DMS114 treated with DMSO at 0.1 percent for 48 hours (cell line): Measurements from ENCODE around the gene YLPM1.
"Not testable (repeated sequence)": the region's sequence is repeated elsewhere in the genome, so short reads cannot be mapped to it uniquely, and the experiment has no call there.

Source experiments
- DNase-seq: peaks from one replicate; lab custom pipeline; 2025; ENCODE audit not compliant: unreplicated experiment; lab: John Stamatoyannopoulos, UW

The YLPM1 gene

GRCh38 chr14:74762917-74763802, at the start of gene YLPM1:
YLPM1 (plus strand) TSS chr14:74763316; CDS start chr14:74763490, 174 bp downstream.
- peak; percentile 95 for DNase-seq

- DNase-seq, result no peak
These were observed 49.8 kb upstream of the YLPM1 start for GRCh38 chr14:74713395-74713735.

- DNase-seq, result no peak
These were observed 42.6 kb upstream of the YLPM1 start for GRCh38 chr14:74720526-74720925.

- no peak for DNase-seq
These were observed 40.0 kb upstream of the YLPM1 start for GRCh38 chr14:74723134-74723533.

- no peak for DNase-seq
These were observed 30.7 kb upstream of the YLPM1 start for GRCh38 chr14:74732387-74732786.

GRCh38 chr14:74733221-74733620, 29.9 kb upstream of the YLPM1 start:
- no peak for DNase-seq

GRCh38 chr14:74735125-74735524, 28.0 kb upstream of the YLPM1 start:
- DNase-seq, result no peak

- no peak for DNase-seq
These were observed 25.3 kb upstream of the YLPM1 start for GRCh38 chr14:74737753-74738325.

- DNase-seq, result no peak
These were observed 23.7 kb upstream of the YLPM1 start for GRCh38 chr14:74739293-74740030.

- no peak for DNase-seq
These were observed 15.9 kb upstream of the YLPM1 start for GRCh38 chr14:74747237-74747636.

GRCh38 chr14:74754157-74754556, 9.0 kb upstream of the YLPM1 start:
- DNase-seq, result no peak

GRCh38 chr14:74754899-74755298, 8.2 kb upstream of the YLPM1 start:
- no peak for DNase-seq

- no peak for DNase-seq
These were observed 6.8 kb upstream of the YLPM1 start for GRCh38 chr14:74756326-74756725.

GRCh38 chr14:74758505-74758904, 4.6 kb upstream of the YLPM1 start:
- not testable (repeated sequence) for DNase-seq

GRCh38 chr14:74763803-74764531, 851 bp downstream of the YLPM1 start:
- DNase-seq, result no peak

- DNase-seq, result no peak
These were observed 2.6 kb downstream of the YLPM1 start for GRCh38 chr14:74765721-74766120.

GRCh38 chr14:74771399-74771798, 8.3 kb downstream of the YLPM1 start:
- DNase-seq, result no peak

GRCh38 chr14:74784634-74785033, 21.5 kb downstream of the YLPM1 start:
- no peak for DNase-seq

- DNase-seq, result no peak
These were observed 22.0 kb downstream of the YLPM1 start for GRCh38 chr14:74785056-74785613.

GRCh38 chr14:74786796-74787315, 23.7 kb downstream of the YLPM1 start:
- no peak for DNase-seq
